Endodermal cell (in vitro differentiated cells): ENCODE data around the gene QKI. TPM values are rescaled to one million over a fixed set of nuclear protein-coding genes. Genes with fewer than 3 reads are reported as not detected.
"Not testable (repeated sequence)": the region's sequence is repeated elsewhere in the genome, so short reads cannot be mapped to it uniquely, and the experiment has no call there.

Experiments used
- DNase-seq: peaks from one replicate; pipeline ENCODE4 v3.0.0-alpha.2; 2017
- H3K27ac ChIP-seq: 2 replicates; pipeline ENCODE4 v1.5.1; 2013; ENCODE audit warnings: mild to moderate bottlenecking, low read depth, low read length, moderate library complexity
- H3K27me3 ChIP-seq: 2 replicates; pipeline ENCODE4 v1.6.1; 2013; ENCODE audit warnings: mild to moderate bottlenecking, low read length, moderate library complexity; ENCODE audit not compliant: insufficient read depth, control insufficient read depth, poor library complexity, severe bottlenecking
- H3K36me3 ChIP-seq: 2 replicates; pipeline ENCODE4 v1.7.0; 2013; ENCODE audit warnings: mild to moderate bottlenecking, low read length, moderate library complexity; ENCODE audit not compliant: control insufficient read depth, insufficient read depth
- H3K4me1 ChIP-seq: one replicate; pipeline ENCODE4 v1.7.0; 2013; ENCODE audit warnings: low read length; ENCODE audit not compliant: control insufficient read depth, insufficient read depth
- H3K4me3 ChIP-seq: 2 replicates; pipeline ENCODE4 v1.5.1; 2013; ENCODE audit warnings: mild to moderate bottlenecking, low read length, moderate library complexity
- H3K9ac ChIP-seq: 2 replicates; pipeline ENCODE4 v1.6.1; 2013; ENCODE audit warnings: mild to moderate bottlenecking, low read length, moderate library complexity; ENCODE audit not compliant: poor library complexity, severe bottlenecking; ENCODE audit errors: extremely low read depth
- H3K9me3 ChIP-seq: 2 replicates; pipeline ENCODE4 v1.6.1; 2013; ENCODE audit warnings: mild to moderate bottlenecking, low read length, moderate library complexity; ENCODE audit not compliant: control insufficient read depth
- H3K27ac Mint-ChIP-seq: 2 replicates; pipeline ENCODE4 v1.8.0; 2020; ENCODE audit warnings: mixed read lengths
- H3K27me3 Mint-ChIP-seq: 2 replicates; pipeline ENCODE4 v1.8.0; 2021; ENCODE audit warnings: mild to moderate bottlenecking, mixed read lengths; ENCODE audit not compliant: insufficient read depth
- H3K36me3 Mint-ChIP-seq: 2 replicates; pipeline ENCODE4 v1.8.0; 2020; ENCODE audit warnings: low read depth, mixed read lengths
- H3K4me1 Mint-ChIP-seq: 2 replicates; pipeline ENCODE4 v1.8.0; 2020; ENCODE audit warnings: mixed read lengths
- H3K4me3 Mint-ChIP-seq: 2 replicates; pipeline ENCODE4 v1.8.0; 2020; ENCODE audit warnings: mild to moderate bottlenecking, moderate library complexity, mixed read lengths
- H3K9me3 Mint-ChIP-seq: 2 replicates; pipeline ENCODE4 v1.8.0; 2020; ENCODE audit warnings: mild to moderate bottlenecking, mixed read lengths
- WGBS, 2 experiments: methylation state at CpG; one replicate each; pipeline versions ENCODE4 v1.1.5 to v1.1.7; 2013; ENCODE audit warnings: missing lambda C conversion rate in 2 of 2, mixed read lengths in 1 of 2; ENCODE audit not compliant: insufficient coverage in 1 of 2, insufficient read length in 1 of 2; 5-methylcytosine and 5-hydroxymethylcytosine counted together
- total RNA-seq, 2 donors: library from RNA; stranded (reverse); fragmentation: NEBNext Ultra II Directional in 1 of 2; extraction: Animal tissue kit (Norgen Biotek cat#: 25700) in 1 of 2; gene quantifications; 2 replicates in 1 of 2; 3 replicates in 1 of 2; pipeline ENCODE4 v1.2.1, GENCODE V29; 2021
- TF ChIP-seq, protein P1 (sequence below): fragments of 200-600 bp; sonication (generic); conservative IDR thresholded peaks from 2 replicates; pipeline ENCODE4 v1.5.0; 2021; ENCODE audit warnings: antibody characterized with exemption, mild to moderate bottlenecking

Gene QKI
- total RNA-seq, 2 donors from 2014 or later, result 93.3 to 107 TPM

DNA sequence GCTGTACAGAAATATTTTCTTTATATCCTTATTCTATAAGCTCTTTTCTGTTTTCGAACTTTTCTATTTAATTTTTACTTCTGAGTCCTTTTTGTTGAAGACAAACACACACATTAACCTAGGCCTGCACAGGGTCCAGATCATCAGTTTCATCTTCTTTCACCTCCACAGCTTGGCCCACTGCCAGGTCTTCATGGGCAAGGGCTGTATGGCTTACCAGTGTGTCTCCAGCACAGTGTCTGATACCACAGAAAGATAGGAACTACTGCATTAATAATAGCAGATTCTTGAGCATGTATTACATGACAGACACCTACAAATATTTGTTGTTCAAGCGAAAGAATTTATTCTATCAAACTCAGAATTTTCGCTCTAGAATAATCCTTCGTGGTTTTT is 24.4 kb downstream of the QKI start:
- Mint-ChIP-seq H3K4me3 (no peak overlapping the region), H3K9me3 (peaks cover 2% of the 10 kb centered on the region), H3K27me3 (no peaks in the 10 kb centered on the region), H3K36me3 (peaks cover 2% of the 10 kb centered on the region), H3K4me1 (peaks cover 11% of the 10 kb centered on the region), H3K27ac (no peak overlapping the region)
- TF ChIP-seq, protein P1, sequence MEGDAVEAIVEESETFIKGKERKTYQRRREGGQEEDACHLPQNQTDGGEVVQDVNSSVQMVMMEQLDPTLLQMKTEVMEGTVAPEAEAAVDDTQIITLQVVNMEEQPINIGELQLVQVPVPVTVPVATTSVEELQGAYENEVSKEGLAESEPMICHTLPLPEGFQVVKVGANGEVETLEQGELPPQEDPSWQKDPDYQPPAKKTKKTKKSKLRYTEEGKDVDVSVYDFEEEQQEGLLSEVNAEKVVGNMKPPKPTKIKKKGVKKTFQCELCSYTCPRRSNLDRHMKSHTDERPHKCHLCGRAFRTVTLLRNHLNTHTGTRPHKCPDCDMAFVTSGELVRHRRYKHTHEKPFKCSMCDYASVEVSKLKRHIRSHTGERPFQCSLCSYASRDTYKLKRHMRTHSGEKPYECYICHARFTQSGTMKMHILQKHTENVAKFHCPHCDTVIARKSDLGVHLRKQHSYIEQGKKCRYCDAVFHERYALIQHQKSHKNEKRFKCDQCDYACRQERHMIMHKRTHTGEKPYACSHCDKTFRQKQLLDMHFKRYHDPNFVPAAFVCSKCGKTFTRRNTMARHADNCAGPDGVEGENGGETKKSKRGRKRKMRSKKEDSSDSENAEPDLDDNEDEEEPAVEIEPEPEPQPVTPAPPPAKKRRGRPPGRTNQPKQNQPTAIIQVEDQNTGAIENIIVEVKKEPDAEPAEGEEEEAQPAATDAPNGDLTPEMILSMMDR, result no peak
- no peak overlapping the region for H3K27ac ChIP-seq
- no peak overlapping the region for H3K4me3 ChIP-seq
- H3K9ac ChIP-seq, result no peak overlapping the region
- H3K4me1 ChIP-seq, result no peaks in the 10 kb centered on the region
- no peaks in the 10 kb centered on the region for H3K36me3 ChIP-seq
- DNase-seq, result no peak
- WGBS, 2 experiments, result 91 to 94% methylated on average over 4 of the region's 4 CpGs
- no peaks in the 10 kb centered on the region for H3K27me3 ChIP-seq
- no peaks in the 10 kb centered on the region for H3K9me3 ChIP-seq

DNA sequence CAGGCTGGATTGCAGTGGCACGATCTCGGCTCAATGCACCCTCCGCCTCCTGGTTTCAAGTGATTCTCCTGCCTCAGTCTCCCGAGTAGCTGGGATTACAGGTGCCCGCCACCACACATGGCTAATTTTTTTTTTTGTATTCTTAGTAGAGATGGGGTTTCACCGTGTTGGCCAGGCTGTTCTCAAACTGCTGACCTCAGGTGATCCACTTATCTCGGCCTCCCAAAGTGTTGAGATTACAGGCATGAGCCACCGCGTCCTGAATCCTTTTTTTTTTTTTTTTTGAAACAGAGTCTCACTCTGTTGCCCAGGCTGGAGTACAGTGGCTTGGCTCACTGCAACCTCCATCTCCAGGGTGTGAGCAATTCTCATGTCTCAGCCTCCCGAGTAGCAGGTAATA is 24.9 kb downstream of the QKI start:
- not testable (repeated sequence) for H3K4me3 Mint-ChIP-seq, H3K4me3 ChIP-seq, H3K36me3 ChIP-seq, H3K27me3 Mint-ChIP-seq, H3K9ac ChIP-seq, DNase-seq, H3K4me1 ChIP-seq, H3K9me3 ChIP-seq, H3K27ac ChIP-seq, H3K36me3 Mint-ChIP-seq, H3K9me3 Mint-ChIP-seq, H3K27me3 ChIP-seq, H3K27ac Mint-ChIP-seq
- WGBS, 2 experiments, result 94 to 97% methylated on average over 8 to 10 of the region's 10 CpGs
- H3K4me1 Mint-ChIP-seq, result peaks cover 14% of the 10 kb centered on the region

DNA sequence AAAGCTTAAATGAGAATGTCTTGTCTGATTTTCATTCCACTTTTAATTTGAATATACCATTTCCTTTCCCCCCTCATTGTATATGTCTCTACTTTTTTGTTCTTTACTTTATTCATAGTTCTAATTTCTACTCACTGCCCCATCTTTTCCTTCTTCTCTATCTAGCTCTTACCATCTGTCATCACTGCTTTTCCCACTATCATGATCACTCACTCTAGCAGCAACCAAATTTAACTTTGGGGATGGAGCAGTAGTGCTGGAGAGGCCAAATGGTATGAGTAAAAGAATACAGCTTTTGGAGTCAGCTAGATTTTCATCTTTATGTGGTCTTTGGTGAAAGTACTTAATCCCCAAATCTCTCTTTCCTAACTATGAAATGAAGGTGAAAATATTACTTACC is 25.5 kb downstream of the QKI start:
- H3K9me3 ChIP-seq, result no peaks in the 10 kb centered on the region
- no peak overlapping the region for H3K4me3 Mint-ChIP-seq
- H3K4me3 ChIP-seq, result no peak overlapping the region
- H3K27ac ChIP-seq, result no peak overlapping the region
- peaks cover 2% of the 10 kb centered on the region for H3K36me3 Mint-ChIP-seq
- H3K4me1 ChIP-seq, result no peaks in the 10 kb centered on the region
- TF ChIP-seq, protein P1, result no peak
- H3K9me3 Mint-ChIP-seq, result peaks cover 2% of the 10 kb centered on the region
- no peak overlapping the region for H3K27ac Mint-ChIP-seq
- no peak for DNase-seq
- H3K4me1 Mint-ChIP-seq, result peaks cover 14% of the 10 kb centered on the region
- H3K9ac ChIP-seq, result no peak overlapping the region
- H3K27me3 Mint-ChIP-seq, result no peaks in the 10 kb centered on the region
- no peaks in the 10 kb centered on the region for H3K27me3 ChIP-seq
- H3K36me3 ChIP-seq, result no peaks in the 10 kb centered on the region

DNA sequence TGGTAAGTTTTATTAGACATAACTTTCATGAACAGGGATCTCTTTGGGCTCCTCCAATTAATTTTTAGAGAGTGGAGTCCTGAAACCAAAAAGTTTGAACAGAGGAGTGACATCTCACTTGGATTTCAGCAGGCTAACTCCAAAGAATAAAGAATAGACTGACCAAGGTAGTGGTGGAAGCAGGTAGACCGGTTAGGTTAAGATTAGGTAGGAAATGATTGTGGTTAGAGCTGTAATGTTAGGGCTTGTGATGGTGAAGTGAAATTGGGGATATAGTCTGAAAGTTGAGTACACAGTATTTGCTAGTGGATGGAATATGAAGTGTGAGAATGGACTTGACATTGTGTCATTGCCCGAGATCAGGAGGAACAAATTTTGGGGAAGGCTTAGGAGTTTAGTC is 27.8 kb downstream of the QKI start:
- Histone ChIP-seq H3K4me1 (no peaks in the 10 kb centered on the region), H3K9me3 (no peaks in the 10 kb centered on the region), H3K4me3 (no peak overlapping the region), H3K27me3 (no peaks in the 10 kb centered on the region), H3K27ac (no peak overlapping the region), H3K9ac (no peak overlapping the region), H3K36me3 (no peaks in the 10 kb centered on the region)
- H3K4me1 Mint-ChIP-seq, result peaks cover 16% of the 10 kb centered on the region
- no peak overlapping the region for H3K27ac Mint-ChIP-seq
- no peak overlapping the region for H3K4me3 Mint-ChIP-seq
- TF ChIP-seq, protein P1, result no peak
- peaks cover 2% of the 10 kb centered on the region for H3K9me3 Mint-ChIP-seq
- H3K27me3 Mint-ChIP-seq, result no peaks in the 10 kb centered on the region
- no peak for DNase-seq
- 96% methylated on average over 2 of the region's 2 CpGs; no CpG with 5 or more reads in 1 of the 2 experiments for WGBS, 2 experiments
- peaks cover 2% of the 10 kb centered on the region for H3K36me3 Mint-ChIP-seq
